ENCODE results near the gene CTNS.

The CTNS gene

GRCh38 chr17:3657874-3658783, 21.6 kb downstream of the CTNS start:
- Histone ChIP-seq H3K4me1 (ENCODE audit: control insufficient read depth in 1 of 2, insufficient read depth in 2 of 2, low read length in 2 of 2) (peaks cover 7 to 13% of the 10 kb centered on the region in 2 donors), H3K4me3 (ENCODE audit: low read depth in 1 of 2, low read length in 2 of 2) (no peak overlapping the region), H3K27ac (ENCODE audit: low read depth, low read length) (no peak overlapping the region), H3K9me3 (ENCODE audit: control insufficient read depth in 1 of 2, low read length in 2 of 2) (no peaks in the 10 kb centered on the region), H3K27me3 (ENCODE audit: control insufficient read depth in 1 of 2, insufficient read depth in 2 of 2, low read length in 2 of 2) (no peaks in the 10 kb centered on the region), H3K9ac (ENCODE audit: low read depth in 1 of 2, low read length in 2 of 2) (no peak overlapping the region), H3K36me3 (ENCODE audit: control insufficient read depth in 1 of 2, insufficient read depth in 2 of 2, low read length in 2 of 2) (peaks cover 5 to 11% of the 10 kb centered on the region in 2 donors)

- Histone ChIP-seq H3K4me1 (ENCODE audit: control insufficient read depth in 1 of 2, insufficient read depth in 2 of 2, low read length in 2 of 2) (peaks cover 7 to 13% of the 10 kb centered on the region in 2 donors), H3K9ac (ENCODE audit: low read depth in 1 of 2, low read length in 2 of 2) (no peak overlapping the region), H3K36me3 (ENCODE audit: control insufficient read depth in 1 of 2, insufficient read depth in 2 of 2, low read length in 2 of 2) (peaks cover 6 to 19% of the 10 kb centered on the region in 2 donors), H3K27ac (ENCODE audit: low read depth, low read length) (peak overlapping the region; percentile 42), H3K27me3 (ENCODE audit: control insufficient read depth in 1 of 2, insufficient read depth in 2 of 2, low read length in 2 of 2) (no peaks in the 10 kb centered on the region), H3K9me3 (ENCODE audit: control insufficient read depth in 1 of 2, low read length in 2 of 2) (no peaks in the 10 kb centered on the region), H3K4me3 (ENCODE audit: low read depth in 1 of 2, low read length in 2 of 2) (no peak overlapping the region)
Measured at GRCh38 chr17:3658784-3659449, 22.4 kb downstream of the CTNS start.

- Histone ChIP-seq H3K27ac (ENCODE audit: low read depth, low read length) (peak overlapping the region; percentile 42), H3K4me3 (ENCODE audit: low read depth in 1 of 2, low read length in 2 of 2) (no peak overlapping the region), H3K9ac (ENCODE audit: low read depth in 1 of 2, low read length in 2 of 2) (no peak overlapping the region), H3K4me1 (ENCODE audit: control insufficient read depth in 1 of 2, insufficient read depth in 2 of 2, low read length in 2 of 2) (peaks cover 7 to 13% of the 10 kb centered on the region in 2 donors), H3K9me3 (ENCODE audit: control insufficient read depth in 1 of 2, low read length in 2 of 2) (no peaks in the 10 kb centered on the region), H3K36me3 (ENCODE audit: control insufficient read depth in 1 of 2, insufficient read depth in 2 of 2, low read length in 2 of 2) (peaks cover 13 to 26% of the 10 kb centered on the region in 2 donors), H3K27me3 (ENCODE audit: control insufficient read depth in 1 of 2, insufficient read depth in 2 of 2, low read length in 2 of 2) (no peaks in the 10 kb centered on the region)
Measured at GRCh38 chr17:3659541-3660111, 23.1 kb downstream of the CTNS start.

- no peaks in the 10 kb centered on the region for H3K9me3 ChIP-seq (ENCODE audit: control insufficient read depth in 1 of 2, low read length in 2 of 2)
- H3K36me3 ChIP-seq (ENCODE audit: control insufficient read depth in 1 of 2, insufficient read depth in 2 of 2, low read length in 2 of 2), result peaks cover 15 to 30% of the 10 kb centered on the region in 2 donors
- H3K27me3 ChIP-seq (ENCODE audit: control insufficient read depth in 1 of 2, insufficient read depth in 2 of 2, low read length in 2 of 2), result no peaks in the 10 kb centered on the region
- H3K27ac ChIP-seq (ENCODE audit: low read depth, low read length), result no peak overlapping the region
- H3K9ac ChIP-seq (ENCODE audit: low read depth in 1 of 2, low read length in 2 of 2), result no peak overlapping the region
- peaks cover 7 to 13% of the 10 kb centered on the region in 2 donors for H3K4me1 ChIP-seq (ENCODE audit: control insufficient read depth in 1 of 2, insufficient read depth in 2 of 2, low read length in 2 of 2)
- H3K4me3 ChIP-seq (ENCODE audit: low read depth in 1 of 2, low read length in 2 of 2), result no peak overlapping the region
Measured at GRCh38 chr17:3660311-3660891, 23.8 kb downstream of the CTNS start.

- peaks cover 10 to 37% of the 10 kb centered on the region in 2 donors for H3K36me3 ChIP-seq (ENCODE audit: control insufficient read depth in 1 of 2, insufficient read depth in 2 of 2, low read length in 2 of 2)
- H3K4me1 ChIP-seq (ENCODE audit: control insufficient read depth in 1 of 2, insufficient read depth in 2 of 2, low read length in 2 of 2), result peaks cover 7 to 34% of the 10 kb centered on the region in 2 donors
- H3K27ac ChIP-seq (ENCODE audit: low read depth, low read length), result no peak overlapping the region
Measured at GRCh38 chr17:3663102-3664011, 26.8 kb downstream of the CTNS start.

GRCh38 chr17:3665834-3666233, 29.3 kb downstream of the CTNS start:
- no peak overlapping the region for H3K4me3 ChIP-seq (ENCODE audit: low read depth in 1 of 2, low read length in 2 of 2)
- peaks cover 10 to 40% of the 10 kb centered on the region in 2 donors for H3K36me3 ChIP-seq (ENCODE audit: control insufficient read depth in 1 of 2, insufficient read depth in 2 of 2, low read length in 2 of 2)
- H3K27me3 ChIP-seq (ENCODE audit: control insufficient read depth in 1 of 2, insufficient read depth in 2 of 2, low read length in 2 of 2), result no peaks in the 10 kb centered on the region
- H3K9ac ChIP-seq (ENCODE audit: low read depth in 1 of 2, low read length in 2 of 2), result no peak overlapping the region
- H3K9me3 ChIP-seq (ENCODE audit: control insufficient read depth in 1 of 2, low read length in 2 of 2), result no peaks in the 10 kb centered on the region
- H3K4me1 ChIP-seq (ENCODE audit: control insufficient read depth in 1 of 2, insufficient read depth in 2 of 2, low read length in 2 of 2), result peaks cover 11 to 28% of the 10 kb centered on the region in 2 donors
- H3K27ac ChIP-seq (ENCODE audit: low read depth, low read length), result no peak overlapping the region

More at GRCh38 chr17:3663102-3664011, 26.8 kb downstream of the CTNS start:
- Histone ChIP-seq H3K4me3 (ENCODE audit: low read depth in 1 of 2, low read length in 2 of 2) (no peak overlapping the region), H3K9ac (ENCODE audit: low read depth in 1 of 2, low read length in 2 of 2) (no peak overlapping the region), H3K27me3 (ENCODE audit: control insufficient read depth in 1 of 2, insufficient read depth in 2 of 2, low read length in 2 of 2) (no peaks in the 10 kb centered on the region), H3K9me3 (ENCODE audit: control insufficient read depth in 1 of 2, low read length in 2 of 2) (no peaks in the 10 kb centered on the region)

GRCh38 chr17:3666516-3666915, 30.0 kb downstream of the CTNS start:
- H3K9me3 ChIP-seq (ENCODE audit: control insufficient read depth in 1 of 2, low read length in 2 of 2), result no peaks in the 10 kb centered on the region
- peaks cover 11 to 28% of the 10 kb centered on the region in 2 donors for H3K4me1 ChIP-seq (ENCODE audit: control insufficient read depth in 1 of 2, insufficient read depth in 2 of 2, low read length in 2 of 2)
- H3K36me3 ChIP-seq (ENCODE audit: control insufficient read depth in 1 of 2, insufficient read depth in 2 of 2, low read length in 2 of 2), result peaks cover 10 to 36% of the 10 kb centered on the region in 2 donors
- peak overlapping the region in 1 of 2 donors; percentile 43 for H3K4me3 ChIP-seq (ENCODE audit: low read depth in 1 of 2, low read length in 2 of 2)
- no peak overlapping the region for H3K9ac ChIP-seq (ENCODE audit: low read depth in 1 of 2, low read length in 2 of 2)
- H3K27ac ChIP-seq (ENCODE audit: low read depth, low read length), result no peak overlapping the region
- H3K27me3 ChIP-seq (ENCODE audit: control insufficient read depth in 1 of 2, insufficient read depth in 2 of 2, low read length in 2 of 2), result no peaks in the 10 kb centered on the region

- H3K36me3 ChIP-seq (ENCODE audit: control insufficient read depth in 1 of 2, insufficient read depth in 2 of 2, low read length in 2 of 2), result peaks cover 10 to 38% of the 10 kb centered on the region in 2 donors
Measured at GRCh38 chr17:3667366-3668278, 31.1 kb downstream of the CTNS start.

More at GRCh38 chr17:3667366-3668278, 31.1 kb downstream of the CTNS start:
- Histone ChIP-seq H3K9me3 (ENCODE audit: control insufficient read depth in 1 of 2, low read length in 2 of 2) (no peaks in the 10 kb centered on the region), H3K4me3 (ENCODE audit: low read depth in 1 of 2, low read length in 2 of 2) (peak overlapping the region; percentile 77 to 92), H3K9ac (ENCODE audit: low read depth in 1 of 2, low read length in 2 of 2) (peak overlapping the region; percentile 89 to 91), H3K27ac (ENCODE audit: low read depth, low read length) (peak overlapping the region; percentile 97), H3K4me1 (ENCODE audit: control insufficient read depth in 1 of 2, insufficient read depth in 2 of 2, low read length in 2 of 2) (peaks cover 11 to 28% of the 10 kb centered on the region in 2 donors), H3K27me3 (ENCODE audit: control insufficient read depth in 1 of 2, insufficient read depth in 2 of 2, low read length in 2 of 2) (no peaks in the 10 kb centered on the region)
